Hematopoietic multipotent progenitor cell treated with erythropoietin and hydrocortisone succinate and interleukin-3 and kit ligand, for 15 days (in vitro differentiated cells): ENCODE data around the gene ATXN7L2.
"Not testable (repeated sequence)": the region's sequence is repeated elsewhere in the genome, so short reads cannot be mapped to it uniquely, and the experiment has no call there.

Experiments used
- DNase-seq: peaks from one replicate; pipeline ENCODE4 v3.0.0-alpha.2; 2015; ENCODE audit warnings: low spot score

Gene ATXN7L2

GRCh38 chr1:109483672-109484518 lies at the start of gene ATXN7L2:
Gene ATXN7L2, plus strand, starts transcription at chr1:109483905. Its CDS starts 49 bp downstream, at chr1:109483954.
- DNase-seq, result peak; percentile 87

GRCh38 chr1:109434484-109434883 lies 49.2 kb upstream of the ATXN7L2 start:
- DNase-seq, result no peak

GRCh38 chr1:109438798-109439297 lies 44.9 kb upstream of the ATXN7L2 start:
- no peak for DNase-seq

DNA sequence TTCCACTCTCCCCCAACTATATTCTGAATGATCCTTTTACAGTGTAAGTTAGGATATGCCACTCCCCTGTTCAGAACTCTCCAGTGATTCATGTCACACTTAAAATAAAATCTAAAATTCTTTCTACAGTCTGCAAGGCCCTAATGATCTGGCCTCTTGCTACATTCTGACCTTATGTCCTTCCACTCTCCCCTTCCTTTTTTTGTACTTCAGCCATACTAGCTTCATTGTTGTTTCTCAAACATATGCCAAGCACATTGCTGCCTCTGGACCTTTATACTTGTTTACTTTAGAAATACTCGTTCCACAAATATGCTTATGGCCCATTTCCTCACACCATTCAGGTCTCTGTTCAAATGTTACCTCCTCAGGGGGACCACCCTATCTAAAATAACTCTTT lies 42.6 kb upstream of the ATXN7L2 start:
- DNase-seq, result no peak

DNA sequence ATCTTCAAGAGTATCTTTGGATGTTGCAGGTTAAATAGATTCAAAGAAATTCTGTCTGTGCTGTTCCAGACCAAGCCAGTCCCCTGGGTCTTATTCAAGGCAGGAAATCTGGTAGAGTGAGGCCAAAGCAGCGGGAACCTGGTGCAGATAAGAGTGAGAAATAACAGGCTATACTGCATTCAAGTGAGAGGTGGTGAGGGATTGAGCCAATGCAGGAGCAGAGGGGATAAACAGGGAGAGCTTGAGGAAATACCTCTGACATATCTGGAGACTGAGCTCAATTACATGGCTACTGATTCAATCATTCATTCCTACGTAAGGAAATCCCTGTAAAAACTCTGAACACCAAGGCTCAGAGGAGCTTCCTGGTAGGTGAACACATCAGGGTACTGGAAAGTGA lies 40.2 kb upstream of the ATXN7L2 start:
- no peak for DNase-seq

- no peak for DNase-seq
Measured at GRCh38 chr1:109444346-109444745, 39.4 kb upstream of the ATXN7L2 start.

DNA sequence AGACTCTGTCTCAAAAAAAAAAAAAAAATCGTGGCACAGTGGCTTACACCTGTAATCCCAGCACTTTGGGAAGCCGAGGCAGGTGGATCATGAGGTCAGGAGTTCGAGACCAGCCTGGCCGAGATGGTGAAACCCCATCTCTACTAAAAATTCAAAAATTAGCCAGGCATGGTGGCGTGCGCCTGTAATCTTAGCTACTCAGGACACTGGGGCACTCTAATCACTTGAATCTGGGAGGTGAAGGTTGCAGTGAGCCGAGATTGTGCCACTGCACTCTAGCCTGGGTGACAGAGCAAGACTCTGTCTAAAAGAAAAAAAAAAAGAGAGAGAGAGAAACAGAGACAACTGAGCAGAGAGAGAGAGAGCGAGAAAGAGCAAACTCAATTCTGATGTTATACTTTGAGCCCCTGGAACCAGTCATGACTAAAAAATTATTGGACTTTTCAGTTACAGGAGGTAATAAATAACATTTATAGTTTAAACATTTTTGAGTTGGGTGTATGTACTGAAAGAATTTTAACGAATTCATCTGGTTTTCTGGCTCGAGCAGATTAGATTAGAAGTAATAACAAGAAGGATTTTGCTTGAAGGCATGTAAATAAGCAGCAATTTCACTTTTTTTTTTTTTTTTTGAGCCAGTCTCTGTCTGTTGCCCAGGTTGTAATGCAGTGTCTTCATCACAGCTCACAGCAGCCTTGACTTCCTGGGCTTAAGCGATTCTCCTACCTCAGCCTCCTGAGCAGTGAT lies 37.6 kb upstream of the ATXN7L2 start:
- DNase-seq, result not testable (repeated sequence)

GRCh38 chr1:109447524-109447923 lies 36.2 kb upstream of the ATXN7L2 start:
- DNase-seq, result no peak

DNA sequence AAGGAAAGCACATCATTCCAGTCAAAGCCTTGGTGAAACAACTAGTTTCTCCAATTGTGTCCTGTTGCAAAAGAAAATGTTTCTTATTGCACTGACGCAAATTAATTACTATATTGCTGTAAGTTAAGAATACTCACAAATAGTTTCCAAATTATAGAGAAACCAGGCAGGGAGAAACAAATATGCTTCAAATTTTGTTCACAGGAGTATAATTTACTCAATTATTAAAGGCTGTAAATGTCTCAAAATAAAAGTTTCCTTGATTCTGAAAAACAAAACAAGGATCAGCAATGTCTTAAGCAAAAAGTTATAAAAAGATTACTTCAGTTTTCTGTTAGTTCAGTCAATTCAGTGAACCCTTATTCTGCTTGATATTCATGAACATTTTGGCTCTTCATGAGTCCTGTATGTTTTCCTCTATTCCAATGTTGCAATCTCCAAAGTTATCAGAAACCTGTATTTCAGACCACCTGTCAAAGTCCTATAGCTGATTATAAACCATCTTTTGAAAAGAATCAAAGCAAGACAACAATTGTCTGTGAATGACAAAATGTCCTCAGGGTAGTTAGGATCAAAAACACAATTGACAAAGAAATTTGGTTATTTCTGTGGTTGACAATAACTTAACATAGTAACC lies 29.1 kb upstream of the ATXN7L2 start:
- DNase-seq, result no peak

DNA sequence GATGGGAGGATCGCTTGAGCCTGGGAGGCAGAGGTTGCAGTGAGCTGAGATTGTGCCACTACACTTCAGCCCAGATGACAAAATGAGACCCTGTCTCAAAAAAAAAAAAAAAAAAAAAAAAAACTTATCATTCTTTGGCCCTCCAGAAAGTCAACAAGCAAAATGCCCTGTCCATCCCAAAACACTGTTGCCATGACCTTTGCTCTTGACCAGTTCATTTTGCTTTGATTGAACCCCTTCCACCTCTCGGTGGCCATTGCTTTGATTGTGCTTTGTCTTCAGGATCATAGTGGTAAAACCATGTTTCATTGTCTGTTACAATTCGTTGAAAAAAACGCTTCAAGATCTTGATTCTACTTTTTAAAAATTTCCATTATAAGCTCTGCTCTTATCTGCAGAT lies 25.9 kb upstream of the ATXN7L2 start:
- no peak for DNase-seq

- no peak for DNase-seq
Measured at GRCh38 chr1:109466125-109466451, 17.6 kb upstream of the ATXN7L2 start.

DNA sequence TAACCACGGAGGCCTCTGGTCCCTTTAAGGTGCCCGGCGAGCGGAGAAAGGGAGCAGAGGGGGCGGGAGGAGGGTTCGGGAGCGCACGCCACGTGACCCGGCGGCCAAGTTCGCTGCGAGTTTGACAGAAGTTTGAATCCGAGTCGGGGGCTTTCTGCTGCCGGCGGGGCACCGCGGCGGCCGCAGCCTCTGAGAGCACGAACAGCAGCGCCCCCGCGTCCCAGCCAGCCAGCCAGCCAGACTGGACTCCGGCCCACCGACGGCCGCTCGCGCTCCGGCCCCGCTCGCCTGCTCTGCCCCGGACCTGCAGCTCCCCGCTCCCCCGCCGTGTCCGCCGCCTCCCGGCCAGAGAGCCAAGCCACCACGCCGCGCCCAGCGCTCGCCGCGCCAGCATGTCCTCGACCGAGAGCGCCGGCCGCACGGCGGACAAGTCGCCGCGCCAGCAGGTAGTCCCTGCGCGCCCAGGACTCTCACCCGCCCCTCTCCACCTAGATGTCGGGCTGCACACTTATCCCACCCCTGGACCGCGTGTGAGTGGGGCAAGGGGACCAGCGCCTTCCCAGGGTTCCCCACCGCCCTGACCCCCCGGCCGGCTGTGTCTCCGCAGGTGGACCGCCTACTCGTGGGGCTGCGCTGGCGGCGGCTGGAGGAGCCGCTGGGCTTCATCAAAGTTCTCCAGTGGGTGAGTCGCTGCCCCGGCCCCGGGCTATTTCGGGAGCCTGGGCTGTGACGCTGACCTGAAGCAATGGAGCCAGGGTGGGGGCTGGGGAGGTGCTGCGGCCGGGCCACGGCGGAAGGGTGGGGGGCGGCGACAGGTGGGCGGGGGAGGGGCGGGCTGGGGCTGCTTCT lies 17.0 kb upstream of the ATXN7L2 start, which contains the start of gene SYPL2:
Gene SYPL2, plus strand, starts transcription at position 95 of the 849 bp plus-strand sequence. Its CDS starts 298 bp downstream, at position 393.
- DNase-seq, result no peak

DNA sequence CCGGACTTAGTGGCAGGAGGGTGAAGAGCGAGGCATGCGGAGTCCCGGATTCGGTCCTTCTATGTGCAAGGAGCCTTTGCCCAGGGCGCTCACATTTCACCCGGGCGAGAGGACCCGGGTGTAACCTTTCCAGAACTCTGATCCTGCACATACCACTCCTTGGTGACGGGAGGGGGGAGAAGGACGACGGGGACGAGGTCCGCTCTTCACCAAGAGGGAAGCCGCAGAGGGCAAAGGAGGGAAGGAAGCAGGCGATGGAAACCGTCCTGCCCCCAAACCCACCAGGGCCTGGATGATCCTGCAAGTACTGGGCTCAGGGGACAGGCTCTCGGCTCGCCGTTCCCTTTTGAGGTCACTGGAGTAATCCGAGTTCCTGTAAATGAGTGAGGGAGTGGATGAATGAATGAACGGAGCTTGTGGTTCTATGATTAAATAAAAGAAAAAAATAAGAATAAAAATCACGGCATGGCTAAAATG lies 16.4 kb upstream of the ATXN7L2 start:
- DNase-seq, result no peak

GRCh38 chr1:109468061-109468460 lies 15.6 kb upstream of the ATXN7L2 start:
- DNase-seq, result no peak

DNA sequence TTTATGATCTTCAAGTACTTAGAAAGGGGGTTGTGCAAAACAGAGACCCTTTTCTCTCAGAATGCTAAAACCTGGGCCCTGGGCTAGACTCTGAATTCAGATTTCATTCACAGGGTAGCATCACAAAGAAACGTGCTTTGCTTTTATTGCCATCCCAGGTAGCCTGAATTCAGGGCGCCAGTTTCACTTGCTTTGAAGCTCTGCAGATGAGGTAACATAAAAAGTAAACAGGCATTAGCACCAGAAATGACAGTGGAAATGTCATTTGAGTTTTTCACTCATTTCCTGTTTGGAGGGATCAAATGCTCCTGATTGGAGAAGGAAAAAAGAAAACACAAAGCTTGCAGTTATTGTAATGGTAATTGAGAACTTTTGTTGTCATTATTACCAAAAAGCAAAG lies 14.8 kb upstream of the ATXN7L2 start:
- DNase-seq, result no peak

DNA sequence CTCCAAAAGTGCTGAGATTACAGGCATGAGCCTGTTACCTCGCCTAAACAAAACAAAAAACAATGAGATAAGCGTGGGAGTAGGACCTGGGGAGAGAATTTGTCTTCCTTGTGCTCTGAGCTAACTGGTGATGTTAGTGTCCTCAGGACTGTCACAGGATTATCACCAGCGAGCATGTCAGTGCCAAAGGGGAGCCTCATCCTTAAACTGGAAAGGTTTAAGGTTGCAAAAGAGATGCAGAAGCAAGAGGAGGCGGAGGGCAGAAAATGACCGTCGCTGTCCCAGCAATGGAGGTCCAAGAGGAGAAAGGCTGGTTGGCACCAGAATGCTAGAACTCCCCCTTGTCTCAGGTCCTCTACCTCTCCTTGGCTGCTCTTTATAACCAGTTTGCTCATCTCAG lies 13.5 kb upstream of the ATXN7L2 start:
- DNase-seq, result no peak

GRCh38 chr1:109472779-109473178 lies 10.9 kb upstream of the ATXN7L2 start:
- no peak for DNase-seq

GRCh38 chr1:109473284-109474057 lies 10.2 kb upstream of the ATXN7L2 start:
- DNase-seq, result not testable (repeated sequence)

- no peak for DNase-seq
Measured at GRCh38 chr1:109474697-109475096, 9.0 kb upstream of the ATXN7L2 start.

DNA sequence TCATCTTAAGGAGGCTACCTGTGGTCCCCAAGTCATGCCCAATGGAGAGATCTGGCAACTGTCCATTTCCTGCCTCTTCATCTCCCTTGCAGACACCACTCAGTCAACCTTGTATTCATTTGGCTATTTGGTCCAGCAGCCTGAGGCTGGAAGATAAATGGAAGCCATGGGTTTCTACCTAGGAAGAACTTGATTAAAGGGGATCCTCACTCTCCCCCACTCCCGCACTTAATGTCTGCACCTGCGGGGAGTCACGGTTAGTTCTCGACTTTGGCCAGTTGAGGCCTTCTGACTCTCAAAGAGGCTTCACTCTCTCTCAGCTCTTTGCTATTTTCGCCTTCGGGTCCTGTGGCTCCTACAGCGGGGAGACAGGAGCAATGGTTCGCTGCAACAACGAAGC lies 8.4 kb upstream of the ATXN7L2 start:
- no peak for DNase-seq

GRCh38 chr1:109476825-109477224 lies 6.9 kb upstream of the ATXN7L2 start:
- no peak for DNase-seq
